GM12878 (cell line): ENCODE data around the gene STPG4.

Experiments
- GATAD2B ChIP-seq: fragments of 450-650 bp; conservative IDR thresholded peaks from 2 replicates; pipeline ENCODE4 v1.6.1; 2017; ENCODE audit warnings: low read depth, mild to moderate bottlenecking, moderate library complexity
- SIN3A ChIP-seq: IDR thresholded peaks from 2 replicates; pipeline ENCODE4 v1.6.1; 2012; ENCODE audit warnings: low read depth, low read length, improper control_type of control experiment
- TF ChIP-seq, protein P1 (sequence below), 3 experiments: IDR thresholded peaks in 2 of 3; conservative IDR thresholded peaks in 1 of 3; 2 replicates each; pipeline ENCODE4 v1.5.1; 2011; ENCODE audit warnings: low read depth in 3 of 3, low read length in 3 of 3, mild to moderate bottlenecking in 3 of 3, control low read depth in 2 of 3, moderate library complexity in 2 of 3, inconsistent platforms in 1 of 3, mixed read lengths in 1 of 3; ENCODE audit not compliant: control insufficient read depth in 2 of 3, insufficient read depth in 1 of 3; ENCODE audit errors: extremely low read depth in 1 of 3

DNA sequence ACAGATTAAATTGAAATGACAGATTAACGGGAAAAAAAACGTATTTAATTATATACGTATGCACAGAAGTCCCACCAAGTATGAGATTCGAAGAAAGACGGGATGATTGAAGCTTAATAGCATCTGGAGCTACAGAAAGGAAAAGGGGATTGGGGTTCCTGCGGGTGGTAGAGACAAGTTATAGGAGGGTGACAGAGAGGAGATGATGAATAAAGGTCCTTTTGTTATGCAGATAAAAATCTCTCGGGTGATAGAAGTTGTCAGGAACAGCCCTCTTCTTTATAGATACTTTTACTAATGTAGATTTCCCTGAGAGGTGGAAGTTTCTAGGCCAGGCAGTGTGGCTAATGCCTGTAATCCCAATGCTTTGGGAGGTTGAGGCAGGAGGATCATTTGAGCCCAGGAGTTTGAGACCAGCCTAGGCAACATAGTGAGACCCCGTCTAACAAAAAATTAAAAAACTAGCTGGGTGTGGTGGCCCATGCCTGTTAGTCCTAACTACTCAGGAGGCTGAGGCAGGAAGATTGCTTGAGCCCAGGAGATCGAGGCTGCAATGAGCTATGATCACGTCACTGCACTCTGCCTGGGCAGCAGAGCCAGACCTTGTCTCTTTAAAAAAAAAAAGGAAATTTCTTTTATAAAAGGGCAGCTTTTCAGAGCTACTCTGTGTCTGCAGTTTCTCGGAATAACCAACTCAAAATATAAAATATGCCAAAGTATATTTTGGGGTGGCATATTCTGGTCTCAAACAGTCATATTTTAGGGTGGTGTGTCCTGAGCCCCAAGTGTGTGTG, 113.0 kb downstream of the STPG4 start:
- TF ChIP-seq GATAD2B (no peak), SIN3A (no peak)
- TF ChIP-seq, protein P1, sequence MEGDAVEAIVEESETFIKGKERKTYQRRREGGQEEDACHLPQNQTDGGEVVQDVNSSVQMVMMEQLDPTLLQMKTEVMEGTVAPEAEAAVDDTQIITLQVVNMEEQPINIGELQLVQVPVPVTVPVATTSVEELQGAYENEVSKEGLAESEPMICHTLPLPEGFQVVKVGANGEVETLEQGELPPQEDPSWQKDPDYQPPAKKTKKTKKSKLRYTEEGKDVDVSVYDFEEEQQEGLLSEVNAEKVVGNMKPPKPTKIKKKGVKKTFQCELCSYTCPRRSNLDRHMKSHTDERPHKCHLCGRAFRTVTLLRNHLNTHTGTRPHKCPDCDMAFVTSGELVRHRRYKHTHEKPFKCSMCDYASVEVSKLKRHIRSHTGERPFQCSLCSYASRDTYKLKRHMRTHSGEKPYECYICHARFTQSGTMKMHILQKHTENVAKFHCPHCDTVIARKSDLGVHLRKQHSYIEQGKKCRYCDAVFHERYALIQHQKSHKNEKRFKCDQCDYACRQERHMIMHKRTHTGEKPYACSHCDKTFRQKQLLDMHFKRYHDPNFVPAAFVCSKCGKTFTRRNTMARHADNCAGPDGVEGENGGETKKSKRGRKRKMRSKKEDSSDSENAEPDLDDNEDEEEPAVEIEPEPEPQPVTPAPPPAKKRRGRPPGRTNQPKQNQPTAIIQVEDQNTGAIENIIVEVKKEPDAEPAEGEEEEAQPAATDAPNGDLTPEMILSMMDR (IDR thresholded peaks at IDR 0.05 in 2 of 3, conservative IDR thresholded peaks at IDR 0.05 in 1 of 3; ENCODE audit: control insufficient read depth in 2 of 3, extremely low read depth in 1 of 3, insufficient read depth in 1 of 3, low read depth in 3 of 3, low read length in 3 of 3): no peak
